K562 (cell line): ENCODE data around the gene BATF. TPM values are rescaled to one million over a fixed set of nuclear protein-coding genes. Genes with fewer than 3 reads are reported as not detected.

ENCODE experiments used
- ATF1 ChIP-seq, 2 experiments: fragments of 450-650 bp in 1 of 2; IDR thresholded peaks; 2 replicates each; pipeline ENCODE4 v1.6.1; 2016; ENCODE audit warnings: missing compliant biosample characterization in 1 of 2, missing genetic modification characterization in 1 of 2
- CBFA2T3 ChIP-seq: fragments of 450-650 bp; IDR thresholded peaks from 2 replicates; pipeline ENCODE4 v1.6.1; 2017
- FOXM1 ChIP-seq, 2 experiments: fragments of 450-650 bp in 1 of 2; sonication (generic) in 1 of 2; formaldehyde crosslinking in 1 of 2; IDR thresholded peaks; 2 replicates each; pipeline versions ENCODE4 v1.6.1 to v1.9.0; 2017 to 2022; ENCODE audit warnings: low read depth in 2 of 2, mild to moderate bottlenecking in 2 of 2, missing genetic modification reagents in 1 of 2, moderate library complexity in 1 of 2
- GTF2A2 ChIP-seq: IDR thresholded peaks from 2 replicates; pipeline ENCODE4 v1.6.1; 2016; ENCODE audit warnings: mild to moderate bottlenecking, missing genetic modification characterization, missing compliant biosample characterization
- HCFC1 ChIP-seq: IDR thresholded peaks from 2 replicates; pipeline ENCODE4 v1.6.1; 2012; ENCODE audit warnings: low read depth, low read length, improper control_type of control experiment
- L3MBTL2 ChIP-seq: fragments of 450-650 bp; IDR thresholded peaks from 2 replicates; pipeline ENCODE4 v1.6.1; 2016; ENCODE audit warnings: mild to moderate bottlenecking, moderate library complexity
- MBD2 ChIP-seq: sonication (generic); IDR thresholded peaks from 2 replicates; pipeline ENCODE4 v1.6.1; 2016; ENCODE audit warnings: low read depth, borderline replicate concordance
- MYBL2 ChIP-seq, 2 experiments: fragments of 450-650 bp in 1 of 2; sonication (generic) in 1 of 2; formaldehyde crosslinking in 1 of 2; IDR thresholded peaks; 2 replicates each; pipeline versions ENCODE4 v1.6.1 to v1.8.1; 2017 to 2022; ENCODE audit warnings: borderline replicate concordance in 1 of 2, inconsistent platforms in 1 of 2, low read depth in 1 of 2, mild to moderate bottlenecking in 1 of 2, missing genetic modification reagents in 1 of 2, moderate library complexity in 1 of 2
- NFIC ChIP-seq: fragments of 450-650 bp; IDR thresholded peaks from 2 replicates; pipeline ENCODE4 v1.6.1; 2017; ENCODE audit warnings: mild to moderate bottlenecking, inconsistent platforms
- PHF8 ChIP-seq: fragments of 200-600 bp; sonication (generic); IDR thresholded peaks from 2 replicates; pipeline ENCODE4 v1.6.1; 2012; ENCODE audit warnings: mixed run types, mild to moderate bottlenecking, inconsistent platforms, low read length, moderate library complexity, borderline replicate concordance
- PML ChIP-seq: IDR thresholded peaks from 2 replicates; pipeline ENCODE4 v1.6.1; 2012; ENCODE audit warnings: low read length, inconsistent platforms
- PRDM10 ChIP-seq: fragments of 450-650 bp; IDR thresholded peaks from 2 replicates; pipeline ENCODE4 v1.6.1; 2018; ENCODE audit not compliant: partially characterized antibody
- RNF219 ChIP-seq: fragments of 250-450 bp; sonication (Bioruptor Pico); IDR thresholded peaks from 2 replicates; pipeline ENCODE4 v1.5.0; 2022; ENCODE audit warnings: mild to moderate bottlenecking
- SIX5 ChIP-seq, 2 experiments: IDR thresholded peaks; 2 replicates each; pipeline ENCODE4 v1.6.1; 2011; ENCODE audit warnings: low read length in 2 of 2, borderline replicate concordance in 1 of 2, low read depth in 1 of 2, mild to moderate bottlenecking in 1 of 2, moderate library complexity in 1 of 2; ENCODE audit not compliant: insufficient read depth in 1 of 2
- SMAD3 ChIP-seq: fragments of 450-650 bp; formaldehyde crosslinking; conservative IDR thresholded peaks from 2 replicates; pipeline ENCODE4 v1.4.0; 2020; ENCODE audit warnings: mild to moderate bottlenecking
- SMAD4 ChIP-seq: fragments of 250-450 bp; sonication (Bioruptor Pico); conservative IDR thresholded peaks from 2 replicates; pipeline ENCODE4 v1.8.0; 2021; ENCODE audit warnings: inconsistent platforms, mild to moderate bottlenecking, moderate library complexity
- TCF3 ChIP-seq: sonication (generic); formaldehyde crosslinking; IDR thresholded peaks from 2 replicates; pipeline ENCODE4 v1.4.0; 2020; ENCODE audit warnings: mild to moderate bottlenecking, missing genetic modification reagents
- ZFX ChIP-seq: sonication (generic); formaldehyde crosslinking; IDR thresholded peaks from 2 replicates; pipeline ENCODE4 v1.8.0; 2022; ENCODE audit warnings: mild to moderate bottlenecking, missing genetic modification reagents, moderate library complexity
- polyA plus RNA-seq, 8 experiments: library from polyadenylated mRNA; depleted of rRNA in 4 of 8; stranded (reverse) in 5 of 8; unstranded in 3 of 8; fragments of >200 nt; fragmentation: Nextera tagmentation in 2 of 8; fragmentation: Illumina TruSeq in 1 of 8; extraction: Ambion mirVana in 2 of 8; extraction: Trizol in 1 of 8; gene quantifications; 2 replicates each; pipeline versions ENCODE4 v1.2.1 to v1.2.3, GENCODE V29; 2011 to 2014; ENCODE audit warnings: inconsistent platforms in 1 of 8, missing spikeins in 1 of 8
- total RNA-seq, 7 experiments: library from RNA; depleted of rRNA in 6 of 7; stranded (reverse); fragments of >200 nt in 6 of 7; fragmentation: Illumina TruSeq in 2 of 7; extraction: Trizol in 2 of 7; gene quantifications; 2 replicates each; pipeline versions ENCODE4 v1.2.1 to v1.2.3, GENCODE V29; 2011 to 2021; ENCODE audit warnings: low replicate concordance in 1 of 7

The BATF gene
- total and polyA plus RNA-seq, 9 of the 15 experiments (the other 6 are each of a cell fraction or from before 2014, with no cell fraction given): 0.13 to 2.1 (median 0.55) TPM; not detected in 2

- TF ChIP-seq GTF2A2 (no peak), PHF8 (no peak), FOXM1 (IDR thresholded peaks at IDR 0.05; ENCODE audit: low read depth) (peak; percentile 44; the same call in 1 of the 2 replicates), FOXM1 (CRISPR knock-in tag; IDR thresholded peaks at IDR 0.05; ENCODE audit: low read depth) (no peak), SIX5 (IDR thresholded peaks at IDR 0.05; ENCODE audit: borderline replicate concordance in 1 of 2, insufficient read depth in 1 of 2, low read depth in 1 of 2, low read length in 2 of 2) (no peak), PRDM10 (no peak), NFIC (peak; percentile 82), RNF219 (CRISPR knock-in tag) (no peak), MBD2 (peak; percentile 53; the same call in 1 of the 2 replicates), SMAD4 (peak; percentile 32; the same call in 1 of the 2 replicates), TCF3 (peak; percentile 95), HCFC1 (no peak), MYBL2 (IDR thresholded peaks at IDR 0.05; ENCODE audit: low read depth) (no peak), MYBL2 (CRISPR knock-in tag; IDR thresholded peaks at IDR 0.05; ENCODE audit: borderline replicate concordance) (no peak), PML (peak; percentile 91), SMAD3 (CRISPR knock-in tag) (no peak), ATF1 (CRISPR knock-in tag; IDR thresholded peaks at IDR 0.05) (no peak), ATF1 (tag; IDR thresholded peaks at IDR 0.05) (peak; percentile 42; the same call in 1 of the 2 replicates), ZFX (CRISPR knock-in tag) (peak; percentile 64), CBFA2T3 (peak; percentile 97), L3MBTL2 (peak; percentile 59)
Measured at GRCh38 chr14:75539561-75540478, 17.6 kb downstream of the BATF start (continued).
